Activated CD4-positive, alpha-beta T cell treated with anti-CD3 and anti-CD28 coated beads, Interleukin-2, Interleukin-6, amounts not matched to agents 100 ng/mL and 50 ng/mL, durations not matched to agents 16 hours and 8 hours (primary cell): ENCODE results near the gene ZNF641.
A peak's percentile ranks its signal among the peaks of the same experiment; 100 is the strongest.

ENCODE experiments used
- DNase-seq: peaks from one replicate; pipeline ENCODE4 v3.0.0-alpha.2; 2020

ZNF641 gene

GRCh38 chr12:48350249-48351021 is at the start of gene ZNF641:
Gene ZNF641, minus strand, starts transcription at chr12:48350919. Its CDS starts 2,829 bp downstream, at chr12:48348090.
- peak; percentile 84 for DNase-seq

- DNase-seq, result no peak
Measured at GRCh38 chr12:48390026-48390425, 39.3 kb upstream of the ZNF641 start.

- no peak for DNase-seq
Measured at GRCh38 chr12:48389409-48389808, 38.7 kb upstream of the ZNF641 start.

GRCh38 chr12:48388938-48389337 is 38.2 kb upstream of the ZNF641 start:
- DNase-seq, result no peak

- no peak for DNase-seq
Measured at GRCh38 chr12:48388460-48388859, 37.7 kb upstream of the ZNF641 start.

- DNase-seq, result no peak
Measured at GRCh38 chr12:48380596-48380995, 29.9 kb upstream of the ZNF641 start.

GRCh38 chr12:48379794-48380193 is 29.1 kb upstream of the ZNF641 start:
- no peak for DNase-seq

- DNase-seq, result no peak
Measured at GRCh38 chr12:48377646-48378045, 26.9 kb upstream of the ZNF641 start.

GRCh38 chr12:48374164-48374563 is 23.4 kb upstream of the ZNF641 start:
- no peak for DNase-seq

- DNase-seq, result no peak
Measured at GRCh38 chr12:48366131-48366530, 15.4 kb upstream of the ZNF641 start.

- DNase-seq, result no peak
Measured at GRCh38 chr12:48361664-48362339, 11.1 kb upstream of the ZNF641 start.

- DNase-seq, result no peak
Measured at GRCh38 chr12:48358937-48359513, 8.3 kb upstream of the ZNF641 start.

- no peak for DNase-seq
Measured at GRCh38 chr12:48356041-48356768, 5.5 kb upstream of the ZNF641 start.

GRCh38 chr12:48352157-48352760 is 1.5 kb upstream of the ZNF641 start:
- DNase-seq, result no peak

GRCh38 chr12:48351022-48351708 is 446 bp upstream of the ZNF641 start:
- DNase-seq, result no peak

- no peak for DNase-seq
Measured at GRCh38 chr12:48349471-48349870, 1.2 kb downstream of the ZNF641 start.

GRCh38 chr12:48342980-48343379 is 7.7 kb downstream of the ZNF641 start:
- no peak for DNase-seq

GRCh38 chr12:48340943-48341342 is 9.8 kb downstream of the ZNF641 start:
- no peak for DNase-seq

GRCh38 chr12:48339442-48340117 is 11.1 kb downstream of the ZNF641 start:
- no peak for DNase-seq

GRCh38 chr12:48336564-48336963 is 14.2 kb downstream of the ZNF641 start:
- DNase-seq, result no peak

- DNase-seq, result no peak
Measured at GRCh38 chr12:48336061-48336460, 14.7 kb downstream of the ZNF641 start.

GRCh38 chr12:48334808-48335207 is 15.9 kb downstream of the ZNF641 start:
- no peak for DNase-seq
